Activated T-helper 17 cell treated with anti-CD3 and anti-CD28 coated beads, Interleukin-2, amount 50 U/mL, for 72 hours (primary cell): ENCODE data around the gene RNF13. TPM values are rescaled to one million over a fixed set of nuclear protein-coding genes. Genes with fewer than 3 reads are reported as not detected.
A peak's percentile ranks its signal among the peaks of the same experiment; 100 is the strongest.

Experiments used
- ATAC-seq: fragments of 150-1000 bp; cut with Tn5 transposase; replicated peaks from 2 replicates; pipeline ENCODE4 v1.10.0; 2021; ENCODE audit warnings: mild to moderate bottlenecking, moderate library complexity
- H3K27ac Mint-ChIP-seq: one replicate; pipeline ENCODE4 v1.8.0; 2022; ENCODE audit warnings: mixed read lengths
- H3K27me3 Mint-ChIP-seq: one replicate; pipeline ENCODE4 v1.8.0; 2022; ENCODE audit warnings: mixed read lengths
- H3K36me3 Mint-ChIP-seq: one replicate; pipeline ENCODE4 v1.8.0; 2022; ENCODE audit warnings: low read depth, mild to moderate bottlenecking, mixed read lengths
- H3K4me1 Mint-ChIP-seq: one replicate; pipeline ENCODE4 v1.8.0; 2022; ENCODE audit warnings: mixed read lengths
- H3K4me3 Mint-ChIP-seq: one replicate; pipeline ENCODE4 v1.8.0; 2022; ENCODE audit warnings: mild to moderate bottlenecking, mixed read lengths
- H3K9me3 Mint-ChIP-seq: one replicate; pipeline ENCODE4 v1.8.0; 2022; ENCODE audit warnings: mixed read lengths
- total RNA-seq, 2 donors: library from RNA; stranded (reverse); gene quantifications; one replicate each; pipeline ENCODE4 v1.2.3, GENCODE V29; 2022

The RNF13 gene
- total RNA-seq, 2 donors from 2014 or later: 35.3 to 38.6 TPM

DNA sequence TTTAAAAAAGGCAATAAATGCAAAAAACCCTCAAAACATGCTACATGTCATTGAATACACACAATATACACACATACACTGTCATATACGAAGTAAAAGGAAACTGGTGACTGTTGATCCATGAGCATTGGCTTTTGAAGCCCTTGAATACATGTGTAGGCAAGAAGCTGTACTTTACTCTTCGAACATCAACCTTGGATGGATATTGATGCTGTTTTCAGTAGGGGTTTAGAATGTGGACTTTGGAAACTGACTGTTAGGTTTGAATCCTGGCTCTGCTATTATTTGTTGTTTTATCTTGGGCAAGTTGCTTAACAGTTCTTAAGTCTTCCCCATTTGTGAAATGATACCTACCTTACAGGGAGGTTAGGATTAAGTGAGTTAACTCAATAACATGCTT lies 30.5 kb downstream of the RNF13 start:
- peaks cover 19% of the 10 kb centered on the region for H3K4me1 Mint-ChIP-seq
- no peak overlapping the region for H3K27ac Mint-ChIP-seq
- ATAC-seq: no peak
- H3K4me3 Mint-ChIP-seq: no peak overlapping the region
- peaks cover 36% of the 10 kb centered on the region for H3K36me3 Mint-ChIP-seq
- H3K27me3 Mint-ChIP-seq: no peaks in the 10 kb centered on the region
- H3K9me3 Mint-ChIP-seq: no peaks in the 10 kb centered on the region

DNA sequence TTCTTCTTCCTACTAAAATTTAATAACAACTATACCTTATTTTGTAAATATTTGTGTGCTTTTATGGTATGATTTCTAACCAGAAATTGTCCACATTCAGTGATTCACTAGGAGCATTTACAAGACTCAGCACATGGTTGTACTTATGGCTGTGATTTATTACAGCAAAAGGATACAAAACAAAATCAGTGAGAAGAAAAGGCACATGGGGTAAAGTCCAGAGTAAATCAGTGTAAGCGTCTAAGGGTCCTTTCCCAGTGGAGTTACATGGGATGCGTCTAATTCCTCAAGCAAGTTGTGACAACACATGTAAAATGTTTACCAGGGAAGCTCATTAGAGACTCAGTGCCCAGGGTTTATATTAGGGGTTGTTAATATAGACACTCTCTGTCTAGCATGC lies 31.1 kb downstream of the RNF13 start:
- Mint-ChIP-seq H3K27ac (no peak overlapping the region), H3K4me1 (peaks cover 19% of the 10 kb centered on the region), H3K4me3 (no peak overlapping the region), H3K9me3 (no peaks in the 10 kb centered on the region), H3K27me3 (no peaks in the 10 kb centered on the region), H3K36me3 (peaks cover 42% of the 10 kb centered on the region)
- ATAC-seq: no peak

DNA sequence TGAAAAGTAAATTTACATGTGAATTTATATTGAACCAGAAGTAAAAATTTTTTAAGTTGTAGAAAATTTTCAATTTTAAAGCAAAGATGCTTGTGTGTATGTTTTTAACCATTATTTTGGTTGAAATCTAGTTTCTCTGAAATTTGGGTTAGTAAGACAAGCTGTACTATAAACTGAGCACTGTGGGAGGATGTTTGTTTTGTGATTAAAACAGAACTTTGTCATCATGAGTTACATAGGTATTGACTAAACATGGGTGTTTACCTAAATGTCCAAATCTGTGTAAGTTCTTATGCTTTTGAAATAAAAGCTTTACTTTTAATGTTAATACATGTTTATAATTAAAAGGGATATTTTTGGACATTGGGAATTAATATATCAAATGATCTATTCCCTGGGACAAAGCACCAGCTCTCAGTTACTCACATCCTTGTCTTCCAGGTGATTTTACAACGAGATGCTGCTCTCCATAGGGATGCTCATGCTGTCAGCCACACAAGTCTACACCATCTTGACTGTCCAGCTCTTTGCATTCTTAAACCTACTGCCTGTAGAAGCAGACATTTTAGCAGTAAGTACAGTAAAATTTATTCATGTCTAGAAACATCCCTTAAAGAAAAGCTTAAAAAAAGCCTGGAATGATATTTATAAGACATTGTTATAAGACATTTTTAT lies 32.7 kb downstream of the RNF13 start:
- Mint-ChIP-seq H3K9me3 (no peaks in the 10 kb centered on the region), H3K4me1 (peaks cover 7% of the 10 kb centered on the region), H3K4me3 (no peak overlapping the region), H3K27ac (no peak overlapping the region), H3K36me3 (peaks cover 54% of the 10 kb centered on the region), H3K27me3 (no peaks in the 10 kb centered on the region)
- no peak for ATAC-seq

DNA sequence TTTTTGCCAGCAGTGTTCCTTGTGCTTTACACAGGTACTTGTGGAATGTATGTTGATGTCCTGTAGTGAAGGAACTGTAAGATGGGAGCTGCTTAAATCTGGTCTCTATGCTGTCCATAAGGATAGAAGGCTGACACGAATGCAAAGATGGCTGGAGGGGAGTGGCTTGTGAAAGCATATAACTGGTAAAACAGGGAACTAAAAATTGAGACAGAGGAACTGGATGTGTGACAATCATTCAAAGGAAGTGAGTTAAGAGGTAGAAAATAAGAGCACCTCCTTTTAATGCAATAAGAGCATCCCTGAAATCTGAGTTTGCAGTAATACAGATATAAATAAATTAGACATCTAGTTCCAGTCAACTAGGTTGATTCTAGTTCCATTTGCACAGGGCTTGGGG lies 35.2 kb downstream of the RNF13 start:
- no peak overlapping the region for H3K27ac Mint-ChIP-seq
- H3K4me3 Mint-ChIP-seq: no peak overlapping the region
- no peaks in the 10 kb centered on the region for H3K9me3 Mint-ChIP-seq

DNA sequence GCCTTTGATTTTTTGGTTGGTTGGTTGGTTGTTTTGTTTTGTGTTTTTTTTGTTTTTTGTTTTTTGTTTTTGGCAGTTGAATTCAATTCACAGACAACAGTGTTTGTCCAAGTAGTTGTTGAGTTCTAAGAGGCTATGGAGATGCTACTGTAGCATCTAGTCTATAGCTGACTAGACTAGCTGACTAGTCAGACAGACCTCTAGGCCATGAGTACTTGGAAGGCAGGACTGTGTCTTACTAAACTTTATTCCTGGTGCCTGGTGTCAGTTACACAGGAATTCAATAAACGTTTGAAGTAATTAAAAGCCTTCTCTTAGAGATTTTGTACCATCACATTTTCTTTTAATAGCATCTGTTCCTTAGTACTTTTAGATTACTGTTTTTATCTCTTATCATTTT lies 35.7 kb downstream of the RNF13 start:
- no peak for ATAC-seq
- H3K4me3 Mint-ChIP-seq: no peak overlapping the region
- H3K36me3 Mint-ChIP-seq: peaks cover 78% of the 10 kb centered on the region
- no peaks in the 10 kb centered on the region for H3K27me3 Mint-ChIP-seq
- H3K27ac Mint-ChIP-seq: no peak overlapping the region
- H3K4me1 Mint-ChIP-seq: peaks cover 3% of the 10 kb centered on the region
- H3K9me3 Mint-ChIP-seq: no peaks in the 10 kb centered on the region

More for the DNA sequence above, 35.2 kb downstream of the RNF13 start:
- Mint-ChIP-seq H3K4me1 (peaks cover 3% of the 10 kb centered on the region), H3K27me3 (no peaks in the 10 kb centered on the region), H3K36me3 (peaks cover 73% of the 10 kb centered on the region)
- no peak for ATAC-seq

- H3K9me3 Mint-ChIP-seq: no peaks in the 10 kb centered on the region
- no peak overlapping the region for H3K27ac Mint-ChIP-seq
- no peak for ATAC-seq
Measured at GRCh38 chr3:149850787-149851584, 38.0 kb downstream of the RNF13 start.

GRCh38 chr3:149858911-149859310 lies 45.9 kb downstream of the RNF13 start:
- Mint-ChIP-seq H3K36me3 (peaks cover 75% of the 10 kb centered on the region), H3K4me1 (peaks cover 13% of the 10 kb centered on the region)
- ATAC-seq: no peak

More at GRCh38 chr3:149850787-149851584, 38.0 kb downstream of the RNF13 start:
- Mint-ChIP-seq H3K4me1 (peaks cover 6% of the 10 kb centered on the region), H3K36me3 (peaks cover 89% of the 10 kb centered on the region), H3K27me3 (no peaks in the 10 kb centered on the region), H3K4me3 (no peak overlapping the region)

GRCh38 chr3:149860881-149861280 lies 47.9 kb downstream of the RNF13 start:
- Mint-ChIP-seq H3K27me3 (no peaks in the 10 kb centered on the region), H3K4me3 (no peak overlapping the region), H3K9me3 (no peaks in the 10 kb centered on the region), H3K36me3 (peaks cover 73% of the 10 kb centered on the region), H3K4me1 (peaks cover 10% of the 10 kb centered on the region), H3K27ac (no peak overlapping the region)
- ATAC-seq: no peak

More at GRCh38 chr3:149858911-149859310, 45.9 kb downstream of the RNF13 start:
- H3K9me3 Mint-ChIP-seq: no peaks in the 10 kb centered on the region
- no peak overlapping the region for H3K4me3 Mint-ChIP-seq
- H3K27me3 Mint-ChIP-seq: no peaks in the 10 kb centered on the region
- no peak overlapping the region for H3K27ac Mint-ChIP-seq

DNA sequence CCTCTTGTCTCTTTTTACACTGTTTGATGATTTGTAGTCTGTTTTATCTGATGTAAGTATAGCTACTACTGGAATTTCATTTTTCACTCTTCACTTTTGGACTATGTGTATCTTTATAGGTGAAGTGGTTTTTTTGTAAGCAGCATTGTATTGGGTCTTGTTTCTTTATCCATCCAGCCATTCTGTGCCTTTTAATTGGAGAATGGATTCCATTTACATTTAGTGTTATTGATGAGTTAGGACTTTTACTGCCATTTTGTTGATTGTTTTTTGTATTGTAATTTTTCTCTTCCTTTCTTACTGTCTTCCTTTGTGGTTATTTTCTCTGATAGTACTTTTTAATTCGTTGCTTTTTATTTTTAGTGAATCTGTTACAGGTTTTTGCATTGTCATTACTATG lies 54.5 kb downstream of the RNF13 start:
- ATAC-seq: no peak
- peaks cover 17% of the 10 kb centered on the region for H3K4me1 Mint-ChIP-seq
- H3K9me3 Mint-ChIP-seq: peaks cover 9% of the 10 kb centered on the region

DNA sequence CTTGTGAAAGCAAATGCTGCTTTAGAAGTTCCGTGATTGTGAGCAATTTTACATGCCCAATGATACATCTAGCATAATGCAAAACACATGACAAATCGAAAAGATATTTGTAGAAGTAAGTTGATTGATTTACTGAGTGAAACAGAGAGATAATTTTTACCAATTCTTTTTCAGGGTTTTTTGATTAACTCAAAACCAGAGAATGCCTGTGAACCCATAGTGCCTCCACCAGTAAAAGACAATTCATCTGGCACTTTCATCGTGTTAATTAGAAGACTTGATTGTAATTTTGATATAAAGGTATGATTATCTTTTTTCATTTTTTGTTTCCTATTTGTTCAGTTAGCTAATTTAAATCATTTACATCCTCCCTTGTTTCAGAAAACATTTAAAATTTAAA lies 58.8 kb downstream of the RNF13 start:
- Mint-ChIP-seq H3K4me1 (peaks cover 17% of the 10 kb centered on the region), H3K4me3 (no peak overlapping the region), H3K27ac (no peak overlapping the region), H3K27me3 (no peaks in the 10 kb centered on the region), H3K36me3 (peaks cover 43% of the 10 kb centered on the region), H3K9me3 (peaks cover 9% of the 10 kb centered on the region)
- peak; percentile 50 for ATAC-seq

More for the DNA sequence above, 54.5 kb downstream of the RNF13 start:
- Mint-ChIP-seq H3K4me3 (no peak overlapping the region), H3K27me3 (no peaks in the 10 kb centered on the region), H3K27ac (no peak overlapping the region), H3K36me3 (peaks cover 53% of the 10 kb centered on the region)

DNA sequence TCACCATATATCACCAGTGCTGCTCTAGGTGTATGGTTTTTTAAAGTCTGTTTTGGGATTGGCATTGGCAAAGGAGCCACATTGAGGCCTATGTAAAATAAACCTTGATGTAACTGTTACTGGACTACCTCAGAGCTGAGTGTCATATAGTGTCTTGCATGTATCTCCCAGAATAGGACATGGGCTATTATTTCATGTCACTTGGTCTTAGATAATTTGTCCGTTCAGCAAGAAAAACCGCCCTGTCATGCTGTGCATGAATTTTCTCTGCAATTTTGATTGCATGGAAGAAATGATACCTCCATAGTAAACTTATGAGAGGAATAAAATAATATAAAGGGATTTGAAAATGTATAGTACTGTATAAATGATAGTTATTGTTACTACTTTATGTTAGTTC lies 59.6 kb downstream of the RNF13 start:
- Mint-ChIP-seq H3K4me3 (no peak overlapping the region), H3K4me1 (peaks cover 17% of the 10 kb centered on the region), H3K27ac (no peak overlapping the region), H3K36me3 (peaks cover 43% of the 10 kb centered on the region), H3K27me3 (no peaks in the 10 kb centered on the region), H3K9me3 (peaks cover 9% of the 10 kb centered on the region)
- ATAC-seq: no peak

DNA sequence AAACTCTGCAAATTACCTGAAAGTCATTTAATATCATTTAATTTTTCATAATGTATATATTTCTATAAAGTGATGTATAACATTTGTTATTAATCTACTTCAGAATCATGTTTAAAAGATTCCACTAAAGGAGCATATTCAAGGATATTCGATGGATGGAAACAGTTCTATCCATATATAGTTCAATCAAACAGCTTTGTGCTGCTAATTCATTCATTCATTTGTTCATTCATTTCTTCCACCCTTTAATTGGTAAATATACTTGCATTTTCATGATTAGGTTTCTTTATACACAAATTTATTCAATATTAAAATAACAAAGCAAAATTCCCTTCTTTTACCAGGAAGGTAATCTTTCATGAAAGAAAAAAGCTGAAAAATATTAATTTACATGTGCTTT lies 64.7 kb downstream of the RNF13 start:
- H3K36me3 Mint-ChIP-seq: peaks cover 18% of the 10 kb centered on the region
- H3K27ac Mint-ChIP-seq: no peak overlapping the region
- no peak for ATAC-seq
- no peaks in the 10 kb centered on the region for H3K27me3 Mint-ChIP-seq
- no peak overlapping the region for H3K4me3 Mint-ChIP-seq
- no peaks in the 10 kb centered on the region for H3K4me1 Mint-ChIP-seq
- H3K9me3 Mint-ChIP-seq: no peaks in the 10 kb centered on the region

DNA sequence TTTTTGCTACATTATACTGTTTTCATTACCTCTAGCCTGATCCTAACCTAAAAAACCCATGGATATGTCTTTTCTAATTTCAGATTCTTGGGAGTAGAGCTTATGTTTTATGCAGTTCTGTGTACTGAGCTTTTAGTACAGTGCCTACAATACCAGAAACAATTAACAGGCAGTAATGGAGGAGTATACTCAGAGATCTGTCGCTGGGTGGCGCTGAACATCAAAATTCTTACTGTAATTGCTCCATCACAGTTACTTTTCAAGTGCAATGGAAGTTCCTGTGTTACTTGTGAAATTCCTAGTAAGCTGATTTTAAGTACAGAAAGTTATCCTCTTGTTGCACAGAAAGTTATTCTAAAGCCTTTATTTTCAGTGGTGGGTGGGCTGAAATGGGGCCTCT lies 66.9 kb downstream of the RNF13 start:
- Mint-ChIP-seq H3K4me3 (no peak overlapping the region), H3K27me3 (no peaks in the 10 kb centered on the region), H3K4me1 (peaks cover 9% of the 10 kb centered on the region), H3K9me3 (peaks cover 4% of the 10 kb centered on the region), H3K36me3 (peaks cover 8% of the 10 kb centered on the region), H3K27ac (no peak overlapping the region)
- no peak for ATAC-seq

DNA sequence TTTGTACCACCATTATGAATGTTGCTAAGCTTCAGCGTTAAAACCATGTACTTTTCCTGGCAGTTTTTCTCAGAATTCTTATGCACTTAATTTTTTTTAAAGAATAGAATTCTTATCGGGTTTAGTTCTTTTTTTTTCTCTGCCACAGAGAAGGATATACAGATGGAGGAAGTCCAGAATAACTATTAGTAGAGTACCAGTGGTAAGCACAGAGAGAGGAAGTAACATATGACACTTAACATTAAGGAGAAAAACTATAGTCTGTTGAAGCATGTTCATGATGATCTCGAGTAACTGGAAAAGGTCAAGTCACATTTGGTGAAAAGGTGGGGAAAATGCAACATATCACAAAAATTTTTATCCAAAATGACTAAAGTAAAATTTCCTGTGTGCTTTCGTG lies 68.9 kb downstream of the RNF13 start:
- no peak overlapping the region for H3K27ac Mint-ChIP-seq
- peaks cover 11% of the 10 kb centered on the region for H3K4me1 Mint-ChIP-seq
- H3K27me3 Mint-ChIP-seq: no peaks in the 10 kb centered on the region

DNA sequence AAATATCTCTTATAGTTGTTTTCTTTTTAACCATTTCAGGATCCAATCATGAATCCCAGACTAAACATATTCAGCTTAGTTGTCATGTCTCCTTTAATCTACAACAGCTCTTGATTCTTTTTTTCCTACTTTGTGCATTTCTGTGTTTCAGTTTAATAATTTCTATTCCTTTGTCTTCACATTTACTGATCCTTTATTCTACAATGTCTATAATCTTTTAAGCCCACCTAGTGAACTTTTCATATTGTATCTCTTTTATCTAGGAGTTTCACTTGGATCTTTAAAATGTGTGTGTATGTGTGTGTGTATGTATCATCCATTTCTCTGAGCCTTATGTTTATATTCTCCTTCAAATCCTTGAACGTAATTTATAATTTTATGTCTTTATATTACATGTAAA lies 70.1 kb downstream of the RNF13 start:
- no peak overlapping the region for H3K27ac Mint-ChIP-seq

More for the DNA sequence above, 68.9 kb downstream of the RNF13 start:
- Mint-ChIP-seq H3K36me3 (peaks cover 16% of the 10 kb centered on the region), H3K4me3 (no peak overlapping the region), H3K9me3 (peaks cover 4% of the 10 kb centered on the region)
- ATAC-seq: no peak

More for the DNA sequence above, 70.1 kb downstream of the RNF13 start:
- H3K36me3 Mint-ChIP-seq: peaks cover 26% of the 10 kb centered on the region
- ATAC-seq: no peak
- no peaks in the 10 kb centered on the region for H3K27me3 Mint-ChIP-seq
- peaks cover 4% of the 10 kb centered on the region for H3K9me3 Mint-ChIP-seq
- no peak overlapping the region for H3K4me3 Mint-ChIP-seq
- H3K4me1 Mint-ChIP-seq: peaks cover 11% of the 10 kb centered on the region
